BE2C (cell line): ENCODE data around the gene BCAM.
"Not testable (repeated sequence)": the region's sequence is repeated elsewhere in the genome, so short reads cannot be mapped to it uniquely, and the experiment has no call there.

Source experiments
- DNase-seq: peaks from one replicate; pipeline ENCODE4 v3.0.0-alpha.2; 2020
- H3K27me3 ChIP-seq: fragments of 250-450 bp; sonication (Bioruptor Pico); 2 replicates; pipeline ENCODE4 v1.5.1; 2020; ENCODE audit warnings: mild to moderate bottlenecking
- H3K36me3 ChIP-seq: fragments of 250-450 bp; sonication (Bioruptor Pico); 2 replicates; pipeline ENCODE4 v1.5.1; 2020; ENCODE audit warnings: mild to moderate bottlenecking
- H3K4me1 ChIP-seq: fragments of 250-450 bp; sonication (Bioruptor Pico); 2 replicates; pipeline ENCODE4 v1.5.1; 2020
- H3K4me3 ChIP-seq: 2 replicates; pipeline ENCODE4 v1.5.1; 2011; ENCODE audit warnings: low read depth, low read length
- H3K9me3 ChIP-seq: fragments of 250-450 bp; sonication (Bioruptor Pico); 2 replicates; pipeline ENCODE4 v1.5.1; 2020
- CTCF ChIP-seq: IDR thresholded peaks from 2 replicates; pipeline ENCODE4 v1.5.1; 2012; ENCODE audit warnings: mild to moderate bottlenecking, low read depth, low read length

BCAM gene

GRCh38 chr19:44777715-44778347 is 31.1 kb upstream of the BCAM start, which contains the start of gene CBLC:
Gene CBLC, plus strand, starts transcription at chr19:44777890. Its CDS starts 42 bp downstream, at chr19:44777932.
- TF ChIP-seq CTCF: no peak
- Histone ChIP-seq H3K36me3 (no peaks in the 10 kb centered on the region), H3K27me3 (no peaks in the 10 kb centered on the region), H3K4me3 (no peak within 1 kb of the TSS), H3K4me1 (no peaks in the 10 kb centered on the region), H3K9me3 (no peaks in the 10 kb centered on the region)
- DNase-seq: peak; percentile 19

DNA sequence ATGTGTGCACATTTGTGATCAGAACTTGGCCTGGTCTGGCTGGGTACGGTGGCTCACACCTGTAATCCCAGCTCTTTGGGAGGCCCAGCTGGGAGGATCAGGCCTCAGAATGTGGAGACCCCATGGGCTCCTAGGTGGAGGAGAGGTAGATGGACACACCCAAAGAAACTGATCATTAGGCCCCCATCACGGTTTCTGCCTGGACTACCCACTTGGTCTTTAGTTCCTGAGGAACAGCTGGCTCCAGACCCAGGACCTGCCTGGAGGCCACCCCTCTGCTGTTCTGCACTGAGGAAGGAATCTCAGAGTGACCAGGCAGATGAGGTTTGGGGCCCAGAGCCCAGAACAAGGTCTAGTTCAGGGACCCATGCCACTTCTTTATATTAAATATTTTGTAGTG is 29.8 kb upstream of the BCAM start:
- no peak for TF ChIP-seq CTCF
- Histone ChIP-seq H3K9me3 (no peaks in the 10 kb centered on the region), H3K27me3 (no peaks in the 10 kb centered on the region), H3K36me3 (no peaks in the 10 kb centered on the region), H3K4me1 (no peaks in the 10 kb centered on the region), H3K4me3 (no peak overlapping the region)
- DNase-seq: no peak

DNA sequence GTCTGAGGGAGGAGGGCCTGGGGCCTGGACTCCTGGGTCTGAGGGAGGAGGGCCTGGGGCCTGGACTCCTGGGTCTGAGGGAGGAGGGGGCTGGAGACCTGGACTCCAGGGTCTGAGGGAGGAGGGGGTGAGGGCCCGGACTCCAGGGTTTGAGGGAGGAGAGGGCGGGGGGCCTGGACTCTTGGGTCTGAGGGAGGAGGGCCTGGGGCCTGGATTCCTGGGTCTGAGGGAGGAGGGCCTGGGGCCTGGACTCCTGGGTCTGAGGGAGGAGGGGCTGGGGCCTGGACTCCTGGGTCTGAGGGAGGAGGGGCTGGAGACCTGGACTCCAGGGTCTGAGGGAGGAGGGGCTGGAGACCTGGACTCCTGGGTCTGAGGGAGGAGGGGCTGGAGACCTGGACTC is 27.2 kb upstream of the BCAM start:
- H3K36me3 ChIP-seq, H3K9me3 ChIP-seq, DNase-seq, H3K4me3 ChIP-seq, H3K4me1 ChIP-seq, H3K27me3 ChIP-seq: not testable (repeated sequence)

- Histone ChIP-seq H3K36me3 (no peaks in the 10 kb centered on the region), H3K4me1 (no peaks in the 10 kb centered on the region), H3K4me3 (no peak overlapping the region), H3K9me3 (no peaks in the 10 kb centered on the region), H3K27me3 (peaks cover 4% of the 10 kb centered on the region; the same call in 1 of the 2 replicates)
- TF ChIP-seq CTCF: no peak
- DNase-seq: no peak
Measured at GRCh38 chr19:44782729-44783128, 26.2 kb upstream of the BCAM start.

DNA sequence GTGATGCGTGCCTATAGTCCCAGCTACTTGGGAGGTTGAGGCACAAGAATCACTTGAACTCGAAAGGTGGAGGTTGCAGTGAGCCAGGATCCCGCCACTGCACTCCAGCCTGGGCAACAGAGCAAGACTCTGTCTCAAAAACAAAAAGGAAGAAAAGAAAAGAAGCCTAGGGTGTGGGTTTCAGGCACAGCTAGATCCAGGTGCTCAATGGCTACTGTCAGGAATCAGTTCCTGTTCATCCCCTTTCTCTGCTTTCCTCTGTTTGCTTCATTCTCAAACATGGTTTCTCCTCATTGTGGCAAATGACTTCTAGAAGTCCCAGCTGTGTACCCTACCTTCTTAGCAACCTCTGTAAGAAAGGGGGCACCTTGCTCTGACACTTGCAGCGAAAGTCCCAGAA is 25.4 kb upstream of the BCAM start:
- H3K27me3 ChIP-seq: peaks cover 4% of the 10 kb centered on the region; the same call in 1 of the 2 replicates
- TF ChIP-seq CTCF: no peak

DNA sequence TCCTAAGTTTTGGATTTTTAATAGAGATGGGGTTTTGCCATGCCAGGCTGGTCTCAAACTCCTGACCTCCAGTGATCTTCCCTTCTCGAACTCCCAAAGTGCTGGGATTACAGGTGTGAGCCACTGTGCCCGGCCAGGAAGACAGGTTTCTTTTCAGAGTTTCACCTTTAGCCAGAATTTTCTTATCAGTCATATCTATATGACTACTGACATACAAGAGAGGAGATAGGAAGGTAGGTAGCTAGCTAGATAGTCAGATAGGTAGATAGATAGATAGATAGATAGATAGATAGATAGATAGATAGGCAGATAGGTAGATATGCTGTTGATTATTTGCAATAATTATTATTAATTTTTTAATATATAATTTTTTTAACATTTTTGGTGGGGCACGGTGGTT is 23.6 kb upstream of the BCAM start:
- peaks cover 4% of the 10 kb centered on the region; the same call in 1 of the 2 replicates for H3K27me3 ChIP-seq
- TF ChIP-seq CTCF: no peak
- no peaks in the 10 kb centered on the region for H3K36me3 ChIP-seq
- no peak for DNase-seq
- no peak overlapping the region for H3K4me3 ChIP-seq
- H3K4me1 ChIP-seq: no peaks in the 10 kb centered on the region
- H3K9me3 ChIP-seq: no peaks in the 10 kb centered on the region

More for the DNA sequence above, 25.4 kb upstream of the BCAM start:
- no peaks in the 10 kb centered on the region for H3K9me3 ChIP-seq
- H3K4me1 ChIP-seq: no peaks in the 10 kb centered on the region
- no peaks in the 10 kb centered on the region for H3K36me3 ChIP-seq
- DNase-seq: no peak
- H3K4me3 ChIP-seq: no peak overlapping the region
